Neutrophil (primary cell): Measurements from ENCODE around the gene KCNJ10.

ENCODE experiments used
- H3K27ac ChIP-seq: fragments of 200-600 bp; sonication (generic); 2 replicates; pipeline ENCODE4 v1.5.1; 2016; ENCODE audit warnings: mild to moderate bottlenecking, moderate library complexity
- H3K27me3 ChIP-seq: fragments of 200-600 bp; sonication (generic); 2 replicates; pipeline ENCODE4 v1.6.0; 2016; ENCODE audit warnings: mild to moderate bottlenecking
- H3K36me3 ChIP-seq: fragments of 200-600 bp; sonication (generic); 2 replicates; pipeline ENCODE4 v1.5.1; 2017
- H3K4me1 ChIP-seq, 2 experiments: fragments of 200-600 bp in 1 of 2; sonication (generic) in 1 of 2; 1 replicate in 1 of 2; 2 replicates in 1 of 2; pipeline versions ENCODE4 v1.5.1 to v1.6.1; 2013 to 2016; ENCODE audit warnings: low read depth in 1 of 2, low read length in 1 of 2, mild to moderate bottlenecking in 1 of 2, moderate library complexity in 1 of 2; ENCODE audit not compliant: control insufficient read depth in 1 of 2, insufficient read depth in 1 of 2
- H3K4me3 ChIP-seq, 2 experiments: fragments of 200-600 bp in 1 of 2; sonication (generic) in 1 of 2; 1 replicate in 1 of 2; 2 replicates in 1 of 2; pipeline ENCODE4 v1.5.1; 2013 to 2016; ENCODE audit warnings: low read depth in 1 of 2, low read length in 1 of 2, mild to moderate bottlenecking in 1 of 2, moderate library complexity in 1 of 2
- H3K9me3 ChIP-seq: fragments of 200-600 bp; sonication (generic); 2 replicates; pipeline ENCODE4 v1.5.1; 2016
- CTCF ChIP-seq: fragments of 200-600 bp; sonication (generic); IDR thresholded peaks from 2 replicates; pipeline ENCODE4 v1.5.1; 2016; ENCODE audit warnings: antibody characterized with exemption

Gene KCNJ10

GRCh38 chr1:160081261-160081936, 11.4 kb upstream of the KCNJ10 start, which contains the start of gene KCNJ9:
Gene KCNJ9, plus strand, starts transcription at chr1:160081538. Its CDS starts 2,493 bp downstream, at chr1:160084031.
- no peak within 1 kb of the TSS for H3K4me3 ChIP-seq
- peaks cover 0 to 8% of the 10 kb centered on the region in 2 experiments for H3K4me1 ChIP-seq
- peaks cover 83% of the 10 kb centered on the region for H3K27me3 ChIP-seq
- no peaks in the 10 kb centered on the region for H3K36me3 ChIP-seq
- H3K27ac ChIP-seq, result no peak within 1 kb of the TSS
- no peaks in the 10 kb centered on the region for H3K9me3 ChIP-seq
- TF ChIP-seq CTCF, result no peak

- Histone ChIP-seq H3K4me3 (no peak overlapping the region), H3K27ac (no peak overlapping the region), H3K36me3 (no peaks in the 10 kb centered on the region), H3K4me1 (peaks cover 0 to 8% of the 10 kb centered on the region in 2 experiments), H3K27me3 (peaks cover 74% of the 10 kb centered on the region), H3K9me3 (no peaks in the 10 kb centered on the region)
- no peak for TF ChIP-seq CTCF
These were observed 10.6 kb upstream of the KCNJ10 start for GRCh38 chr1:160080381-160081100.

GRCh38 chr1:160079448-160079847, 9.5 kb upstream of the KCNJ10 start:
- Histone ChIP-seq H3K27ac (no peak overlapping the region), H3K4me1 (peaks cover 0 to 8% of the 10 kb centered on the region in 2 experiments), H3K9me3 (no peaks in the 10 kb centered on the region), H3K4me3 (no peak overlapping the region), H3K27me3 (peaks cover 63% of the 10 kb centered on the region), H3K36me3 (no peaks in the 10 kb centered on the region)
- TF ChIP-seq CTCF, result no peak

GRCh38 chr1:160078512-160079195, 8.7 kb upstream of the KCNJ10 start:
- peaks cover 55% of the 10 kb centered on the region for H3K27me3 ChIP-seq
- no peak overlapping the region for H3K27ac ChIP-seq
- TF ChIP-seq CTCF, result peak; percentile 30
- no peaks in the 10 kb centered on the region for H3K9me3 ChIP-seq
- no peaks in the 10 kb centered on the region for H3K36me3 ChIP-seq
- H3K4me1 ChIP-seq, result peaks cover 0 to under 1% of the 10 kb centered on the region in 2 experiments
- H3K4me3 ChIP-seq, result no peak overlapping the region

GRCh38 chr1:160077486-160077885, 7.5 kb upstream of the KCNJ10 start:
- no peak overlapping the region for H3K27ac ChIP-seq
- no peaks in the 10 kb centered on the region for H3K9me3 ChIP-seq
- peaks cover 54% of the 10 kb centered on the region for H3K27me3 ChIP-seq
- H3K36me3 ChIP-seq, result no peaks in the 10 kb centered on the region
- no peaks in the 10 kb centered on the region for H3K4me1 ChIP-seq
- TF ChIP-seq CTCF, result no peak
- H3K4me3 ChIP-seq, result no peak overlapping the region
